WTC11 (cell line): ENCODE measurements around the gene EIF3B.

Source experiments
- ATF1 ChIP-seq: sonication (generic); formaldehyde crosslinking; IDR thresholded peaks from 2 replicates; pipeline ENCODE4 v1.8.1; 2023; ENCODE audit warnings: mild to moderate bottlenecking, moderate library complexity, missing genetic modification reagents
- CREM ChIP-seq: sonication (generic); formaldehyde crosslinking; IDR thresholded peaks from 2 replicates; pipeline ENCODE4 v1.8.1; 2022; ENCODE audit warnings: mild to moderate bottlenecking, missing genetic modification reagents, moderate library complexity
- ZBTB21 ChIP-seq: sonication (generic); formaldehyde crosslinking; IDR thresholded peaks from 2 replicates; pipeline ENCODE4 v1.8.1; 2023; ENCODE audit warnings: mild to moderate bottlenecking, missing genetic modification reagents, borderline replicate concordance
- ZNF232 ChIP-seq: sonication (generic); formaldehyde crosslinking; IDR thresholded peaks from 2 replicates; pipeline ENCODE4 v1.8.0; 2022; ENCODE audit warnings: mild to moderate bottlenecking, missing genetic modification reagents
- TF ChIP-seq, protein P1 (sequence below): fragments of 200-600 bp; IDR thresholded peaks from 2 replicates; pipeline ENCODE4 v1.8.0; 2022; ENCODE audit warnings: antibody characterized with exemption
- TF ChIP-seq, protein P2 (sequence below): fragments of 250-450 bp; sonication (Bioruptor Pico); IDR thresholded peaks from 2 replicates; pipeline ENCODE4 v1.9.0; 2021; ENCODE audit warnings: mild to moderate bottlenecking, borderline replicate concordance
- TF ChIP-seq, protein P3 (sequence below): sonication (generic); formaldehyde crosslinking; IDR thresholded peaks from 2 replicates; pipeline ENCODE4 v1.8.1; 2023; ENCODE audit warnings: mild to moderate bottlenecking, missing genetic modification reagents, moderate library complexity
- TF ChIP-seq, protein P4 (sequence below): sonication (generic); formaldehyde crosslinking; IDR thresholded peaks from 2 replicates; pipeline ENCODE4 v1.8.1; 2023; ENCODE audit warnings: mild to moderate bottlenecking, missing genetic modification reagents, borderline replicate concordance
- TF ChIP-seq, protein P5 (sequence below): sonication (generic); formaldehyde crosslinking; IDR thresholded peaks from 2 replicates; pipeline ENCODE4 v1.8.0; 2022; ENCODE audit warnings: mild to moderate bottlenecking, missing genetic modification reagents
- TF ChIP-seq, protein P6 (sequence below): sonication (generic); formaldehyde crosslinking; IDR thresholded peaks from 2 replicates; pipeline ENCODE4 v1.8.0; 2022; ENCODE audit warnings: missing genetic modification reagents

DNA sequence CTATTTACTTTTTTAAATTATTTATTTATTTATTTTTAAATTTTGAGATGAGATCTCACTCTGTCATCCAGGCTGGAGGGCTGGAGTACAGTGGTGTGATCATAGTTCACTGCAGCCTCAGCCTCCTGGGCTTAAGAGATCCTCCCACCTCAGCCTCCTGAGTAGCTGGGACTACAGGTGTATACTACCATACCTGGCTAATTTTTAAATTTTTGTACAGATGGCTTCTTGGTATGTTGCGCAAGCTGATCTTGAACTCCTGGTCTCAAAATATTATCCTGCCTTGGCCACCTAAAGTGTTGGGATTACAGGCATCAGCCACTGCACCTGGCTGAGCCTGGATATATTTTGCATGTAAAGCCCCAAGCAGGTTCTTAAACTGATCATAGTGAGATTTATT is 56.4 kb downstream of the EIF3B start:
- TF ChIP-seq ATF1 (CRISPR knock-in tag) (no peak), CREM (no peak), ZNF232 (no peak), ZBTB21 (CRISPR knock-in tag) (no peak)
- TF ChIP-seq, protein P1, sequence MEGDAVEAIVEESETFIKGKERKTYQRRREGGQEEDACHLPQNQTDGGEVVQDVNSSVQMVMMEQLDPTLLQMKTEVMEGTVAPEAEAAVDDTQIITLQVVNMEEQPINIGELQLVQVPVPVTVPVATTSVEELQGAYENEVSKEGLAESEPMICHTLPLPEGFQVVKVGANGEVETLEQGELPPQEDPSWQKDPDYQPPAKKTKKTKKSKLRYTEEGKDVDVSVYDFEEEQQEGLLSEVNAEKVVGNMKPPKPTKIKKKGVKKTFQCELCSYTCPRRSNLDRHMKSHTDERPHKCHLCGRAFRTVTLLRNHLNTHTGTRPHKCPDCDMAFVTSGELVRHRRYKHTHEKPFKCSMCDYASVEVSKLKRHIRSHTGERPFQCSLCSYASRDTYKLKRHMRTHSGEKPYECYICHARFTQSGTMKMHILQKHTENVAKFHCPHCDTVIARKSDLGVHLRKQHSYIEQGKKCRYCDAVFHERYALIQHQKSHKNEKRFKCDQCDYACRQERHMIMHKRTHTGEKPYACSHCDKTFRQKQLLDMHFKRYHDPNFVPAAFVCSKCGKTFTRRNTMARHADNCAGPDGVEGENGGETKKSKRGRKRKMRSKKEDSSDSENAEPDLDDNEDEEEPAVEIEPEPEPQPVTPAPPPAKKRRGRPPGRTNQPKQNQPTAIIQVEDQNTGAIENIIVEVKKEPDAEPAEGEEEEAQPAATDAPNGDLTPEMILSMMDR = no peak
- TF ChIP-seq, protein P2, sequence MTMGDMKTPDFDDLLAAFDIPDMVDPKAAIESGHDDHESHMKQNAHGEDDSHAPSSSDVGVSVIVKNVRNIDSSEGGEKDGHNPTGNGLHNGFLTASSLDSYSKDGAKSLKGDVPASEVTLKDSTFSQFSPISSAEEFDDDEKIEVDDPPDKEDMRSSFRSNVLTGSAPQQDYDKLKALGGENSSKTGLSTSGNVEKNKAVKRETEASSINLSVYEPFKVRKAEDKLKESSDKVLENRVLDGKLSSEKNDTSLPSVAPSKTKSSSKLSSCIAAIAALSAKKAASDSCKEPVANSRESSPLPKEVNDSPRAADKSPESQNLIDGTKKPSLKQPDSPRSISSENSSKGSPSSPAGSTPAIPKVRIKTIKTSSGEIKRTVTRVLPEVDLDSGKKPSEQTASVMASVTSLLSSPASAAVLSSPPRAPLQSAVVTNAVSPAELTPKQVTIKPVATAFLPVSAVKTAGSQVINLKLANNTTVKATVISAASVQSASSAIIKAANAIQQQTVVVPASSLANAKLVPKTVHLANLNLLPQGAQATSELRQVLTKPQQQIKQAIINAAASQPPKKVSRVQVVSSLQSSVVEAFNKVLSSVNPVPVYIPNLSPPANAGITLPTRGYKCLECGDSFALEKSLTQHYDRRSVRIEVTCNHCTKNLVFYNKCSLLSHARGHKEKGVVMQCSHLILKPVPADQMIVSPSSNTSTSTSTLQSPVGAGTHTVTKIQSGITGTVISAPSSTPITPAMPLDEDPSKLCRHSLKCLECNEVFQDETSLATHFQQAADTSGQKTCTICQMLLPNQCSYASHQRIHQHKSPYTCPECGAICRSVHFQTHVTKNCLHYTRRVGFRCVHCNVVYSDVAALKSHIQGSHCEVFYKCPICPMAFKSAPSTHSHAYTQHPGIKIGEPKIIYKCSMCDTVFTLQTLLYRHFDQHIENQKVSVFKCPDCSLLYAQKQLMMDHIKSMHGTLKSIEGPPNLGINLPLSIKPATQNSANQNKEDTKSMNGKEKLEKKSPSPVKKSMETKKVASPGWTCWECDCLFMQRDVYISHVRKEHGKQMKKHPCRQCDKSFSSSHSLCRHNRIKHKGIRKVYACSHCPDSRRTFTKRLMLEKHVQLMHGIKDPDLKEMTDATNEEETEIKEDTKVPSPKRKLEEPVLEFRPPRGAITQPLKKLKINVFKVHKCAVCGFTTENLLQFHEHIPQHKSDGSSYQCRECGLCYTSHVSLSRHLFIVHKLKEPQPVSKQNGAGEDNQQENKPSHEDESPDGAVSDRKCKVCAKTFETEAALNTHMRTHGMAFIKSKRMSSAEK (CRISPR knock-in tag) = no peak
- TF ChIP-seq, protein P3, sequence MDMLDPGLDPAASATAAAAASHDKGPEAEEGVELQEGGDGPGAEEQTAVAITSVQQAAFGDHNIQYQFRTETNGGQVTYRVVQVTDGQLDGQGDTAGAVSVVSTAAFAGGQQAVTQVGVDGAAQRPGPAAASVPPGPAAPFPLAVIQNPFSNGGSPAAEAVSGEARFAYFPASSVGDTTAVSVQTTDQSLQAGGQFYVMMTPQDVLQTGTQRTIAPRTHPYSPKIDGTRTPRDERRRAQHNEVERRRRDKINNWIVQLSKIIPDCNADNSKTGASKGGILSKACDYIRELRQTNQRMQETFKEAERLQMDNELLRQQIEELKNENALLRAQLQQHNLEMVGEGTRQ (CRISPR knock-in tag) = no peak
- TF ChIP-seq, protein P4, sequence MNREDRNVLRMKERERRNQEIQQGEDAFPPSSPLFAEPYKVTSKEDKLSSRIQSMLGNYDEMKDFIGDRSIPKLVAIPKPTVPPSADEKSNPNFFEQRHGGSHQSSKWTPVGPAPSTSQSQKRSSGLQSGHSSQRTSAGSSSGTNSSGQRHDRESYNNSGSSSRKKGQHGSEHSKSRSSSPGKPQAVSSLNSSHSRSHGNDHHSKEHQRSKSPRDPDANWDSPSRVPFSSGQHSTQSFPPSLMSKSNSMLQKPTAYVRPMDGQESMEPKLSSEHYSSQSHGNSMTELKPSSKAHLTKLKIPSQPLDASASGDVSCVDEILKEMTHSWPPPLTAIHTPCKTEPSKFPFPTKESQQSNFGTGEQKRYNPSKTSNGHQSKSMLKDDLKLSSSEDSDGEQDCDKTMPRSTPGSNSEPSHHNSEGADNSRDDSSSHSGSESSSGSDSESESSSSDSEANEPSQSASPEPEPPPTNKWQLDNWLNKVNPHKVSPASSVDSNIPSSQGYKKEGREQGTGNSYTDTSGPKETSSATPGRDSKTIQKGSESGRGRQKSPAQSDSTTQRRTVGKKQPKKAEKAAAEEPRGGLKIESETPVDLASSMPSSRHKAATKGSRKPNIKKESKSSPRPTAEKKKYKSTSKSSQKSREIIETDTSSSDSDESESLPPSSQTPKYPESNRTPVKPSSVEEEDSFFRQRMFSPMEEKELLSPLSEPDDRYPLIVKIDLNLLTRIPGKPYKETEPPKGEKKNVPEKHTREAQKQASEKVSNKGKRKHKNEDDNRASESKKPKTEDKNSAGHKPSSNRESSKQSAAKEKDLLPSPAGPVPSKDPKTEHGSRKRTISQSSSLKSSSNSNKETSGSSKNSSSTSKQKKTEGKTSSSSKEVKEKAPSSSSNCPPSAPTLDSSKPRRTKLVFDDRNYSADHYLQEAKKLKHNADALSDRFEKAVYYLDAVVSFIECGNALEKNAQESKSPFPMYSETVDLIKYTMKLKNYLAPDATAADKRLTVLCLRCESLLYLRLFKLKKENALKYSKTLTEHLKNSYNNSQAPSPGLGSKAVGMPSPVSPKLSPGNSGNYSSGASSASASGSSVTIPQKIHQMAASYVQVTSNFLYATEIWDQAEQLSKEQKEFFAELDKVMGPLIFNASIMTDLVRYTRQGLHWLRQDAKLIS (CRISPR knock-in tag) = no peak
- TF ChIP-seq, protein P5, sequence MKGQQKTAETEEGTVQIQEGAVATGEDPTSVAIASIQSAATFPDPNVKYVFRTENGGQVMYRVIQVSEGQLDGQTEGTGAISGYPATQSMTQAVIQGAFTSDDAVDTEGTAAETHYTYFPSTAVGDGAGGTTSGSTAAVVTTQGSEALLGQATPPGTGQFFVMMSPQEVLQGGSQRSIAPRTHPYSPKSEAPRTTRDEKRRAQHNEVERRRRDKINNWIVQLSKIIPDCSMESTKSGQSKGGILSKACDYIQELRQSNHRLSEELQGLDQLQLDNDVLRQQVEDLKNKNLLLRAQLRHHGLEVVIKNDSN (CRISPR knock-in tag) = no peak
- TF ChIP-seq, protein P6, sequence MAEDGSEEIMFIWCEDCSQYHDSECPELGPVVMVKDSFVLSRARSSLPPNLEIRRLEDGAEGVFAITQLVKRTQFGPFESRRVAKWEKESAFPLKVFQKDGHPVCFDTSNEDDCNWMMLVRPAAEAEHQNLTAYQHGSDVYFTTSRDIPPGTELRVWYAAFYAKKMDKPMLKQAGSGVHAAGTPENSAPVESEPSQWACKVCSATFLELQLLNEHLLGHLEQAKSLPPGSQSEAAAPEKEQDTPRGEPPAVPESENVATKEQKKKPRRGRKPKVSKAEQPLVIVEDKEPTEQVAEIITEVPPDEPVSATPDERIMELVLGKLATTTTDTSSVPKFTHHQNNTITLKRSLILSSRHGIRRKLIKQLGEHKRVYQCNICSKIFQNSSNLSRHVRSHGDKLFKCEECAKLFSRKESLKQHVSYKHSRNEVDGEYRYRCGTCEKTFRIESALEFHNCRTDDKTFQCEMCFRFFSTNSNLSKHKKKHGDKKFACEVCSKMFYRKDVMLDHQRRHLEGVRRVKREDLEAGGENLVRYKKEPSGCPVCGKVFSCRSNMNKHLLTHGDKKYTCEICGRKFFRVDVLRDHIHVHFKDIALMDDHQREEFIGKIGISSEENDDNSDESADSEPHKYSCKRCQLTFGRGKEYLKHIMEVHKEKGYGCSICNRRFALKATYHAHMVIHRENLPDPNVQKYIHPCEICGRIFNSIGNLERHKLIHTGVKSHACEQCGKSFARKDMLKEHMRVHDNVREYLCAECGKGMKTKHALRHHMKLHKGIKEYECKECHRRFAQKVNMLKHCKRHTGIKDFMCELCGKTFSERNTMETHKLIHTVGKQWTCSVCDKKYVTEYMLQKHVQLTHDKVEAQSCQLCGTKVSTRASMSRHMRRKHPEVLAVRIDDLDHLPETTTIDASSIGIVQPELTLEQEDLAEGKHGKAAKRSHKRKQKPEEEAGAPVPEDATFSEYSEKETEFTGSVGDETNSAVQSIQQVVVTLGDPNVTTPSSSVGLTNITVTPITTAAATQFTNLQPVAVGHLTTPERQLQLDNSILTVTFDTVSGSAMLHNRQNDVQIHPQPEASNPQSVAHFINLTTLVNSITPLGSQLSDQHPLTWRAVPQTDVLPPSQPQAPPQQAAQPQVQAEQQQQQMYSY (CRISPR knock-in tag) = no peak
